H4 (cell line): Measurements from ENCODE around the gene ROR2. TPM values are rescaled to one million over a fixed set of nuclear protein-coding genes. Genes with fewer than 3 reads are reported as not detected.
"Not testable (repeated sequence)": the region's sequence is repeated elsewhere in the genome, so short reads cannot be mapped to it uniquely, and the experiment has no call there.

ENCODE experiments used
- DNase-seq: peaks from one replicate; pipeline ENCODE4 v3.0.0-alpha.2; 2015; ENCODE audit warnings: low spot score
- total RNA-seq: library from RNA; depleted of rRNA; stranded (reverse); fragments of >200 nt; shearing (Covaris generic); gene quantifications from 2 replicates; pipeline ENCODE4 v1.2.3, GENCODE V29; 2014; rRNA removed

Gene ROR2
- 1.5 and 1.8 TPM in 2 replicates for total RNA-seq

- DNase-seq: no peak
Observed at GRCh38 chr9:91949946-91950664, at the start of gene ROR2. Gene ROR2 (minus strand): TSS chr9:91950228.

DNA sequence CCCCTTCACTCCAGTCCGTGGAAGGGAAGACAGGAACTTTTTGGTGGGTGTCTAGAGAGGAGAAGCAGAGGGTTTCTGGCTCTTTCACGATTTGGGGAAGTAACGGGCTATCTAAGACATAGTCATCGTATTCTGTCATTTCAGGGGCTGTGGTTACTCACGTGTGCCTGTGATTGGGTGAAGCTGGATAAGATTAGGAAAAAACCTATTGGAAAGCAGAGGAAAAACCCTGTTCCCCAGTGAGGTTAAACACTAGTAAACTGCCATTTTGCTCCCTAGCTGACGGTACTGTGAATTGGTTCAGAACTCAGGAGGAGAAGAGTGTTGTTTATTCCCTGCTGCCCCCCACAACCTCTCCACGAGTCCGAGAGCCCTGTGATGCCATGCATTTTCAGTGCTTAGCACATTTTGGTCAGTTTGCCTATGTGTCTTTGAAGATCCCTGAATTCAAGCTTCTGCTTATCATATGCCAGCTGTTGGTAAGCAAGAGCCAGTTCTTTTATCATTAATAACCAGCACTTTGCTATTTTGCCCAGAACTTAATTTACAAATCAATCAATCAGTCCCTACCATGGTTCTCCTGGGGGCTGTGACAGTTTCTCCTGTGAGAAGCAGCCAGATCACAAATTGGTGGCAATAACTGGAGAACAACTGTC, 45.1 kb upstream of the ROR2 start:
- DNase-seq: no peak

- no peak for DNase-seq
Observed at GRCh38 chr9:91994422-91994821, 44.4 kb upstream of the ROR2 start.

- no peak for DNase-seq
Observed at GRCh38 chr9:91992461-91993041, 42.5 kb upstream of the ROR2 start.

- no peak for DNase-seq
Observed at GRCh38 chr9:91991721-91992341, 41.8 kb upstream of the ROR2 start.

DNA sequence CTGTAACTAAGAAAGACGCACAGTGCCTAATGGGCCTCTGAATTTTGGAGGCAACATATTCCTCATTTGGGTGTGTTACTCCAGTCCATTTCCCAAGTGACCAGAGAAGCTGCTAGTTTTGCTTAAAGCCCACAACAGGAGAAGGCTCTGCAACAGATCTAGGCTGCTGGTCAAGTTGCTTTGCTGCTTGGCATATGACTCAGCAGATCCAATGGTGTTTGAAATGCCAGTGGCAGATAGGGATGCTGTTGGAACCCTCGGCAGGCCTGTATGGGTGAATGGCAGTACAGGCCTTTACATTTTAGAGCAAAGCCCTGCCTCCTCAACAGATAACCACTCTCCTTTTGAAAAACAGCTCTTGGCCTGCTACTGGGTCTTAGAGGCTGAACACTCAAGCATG, 36.2 kb upstream of the ROR2 start:
- no peak for DNase-seq

GRCh38 chr9:91985692-91986091, 35.7 kb upstream of the ROR2 start:
- DNase-seq: no peak

DNA sequence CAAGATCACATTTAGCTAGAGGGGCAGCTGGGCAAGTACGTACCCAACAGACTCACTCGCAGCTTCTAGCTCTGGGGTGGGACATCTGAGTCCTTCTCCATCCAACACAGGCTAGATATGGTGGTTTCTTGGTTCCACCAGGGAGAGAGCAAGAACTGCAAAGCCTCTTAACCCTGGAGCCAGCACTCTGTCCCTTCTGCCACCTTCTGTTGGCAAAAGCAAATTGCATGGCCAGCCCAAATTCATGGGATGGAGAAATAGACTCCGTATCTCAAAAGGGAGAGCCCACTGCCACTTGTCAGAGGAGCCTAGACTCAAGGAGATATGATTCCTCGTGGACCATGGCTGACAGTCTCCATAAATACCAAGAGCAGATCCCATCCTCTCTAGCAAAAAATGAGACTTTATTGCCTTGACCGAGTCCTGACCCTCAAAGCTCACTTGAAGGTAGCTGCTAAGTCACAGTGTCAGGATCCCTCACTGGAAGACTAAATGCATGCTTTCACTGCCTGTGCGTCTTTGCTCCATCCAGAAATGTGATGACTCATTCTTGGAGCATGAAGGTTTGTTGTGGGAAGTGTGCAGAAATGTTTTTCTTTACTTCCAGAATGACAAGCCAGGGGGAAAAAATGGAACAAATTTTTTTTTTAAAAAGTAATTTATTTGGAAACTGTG, 28.8 kb upstream of the ROR2 start:
- peak; percentile 79 for DNase-seq

DNA sequence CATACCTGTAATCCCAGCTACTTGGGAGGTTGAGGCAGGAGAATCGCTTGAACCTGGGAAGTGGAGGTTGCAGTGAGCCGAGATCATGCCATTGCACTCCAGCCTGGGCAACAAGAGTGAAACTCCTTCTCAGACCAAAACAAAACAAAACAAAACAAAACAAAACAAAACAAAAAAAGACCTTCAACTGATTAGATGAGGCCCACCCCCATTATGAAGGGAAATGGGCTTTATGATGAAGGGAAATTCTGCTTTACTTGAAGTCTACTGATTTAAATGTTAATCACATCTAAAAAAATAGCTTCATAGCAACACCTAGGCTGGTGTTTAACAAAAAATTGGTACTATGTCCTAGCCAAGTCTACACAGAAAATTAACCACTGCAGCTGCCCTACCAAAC, 25.2 kb upstream of the ROR2 start:
- not testable (repeated sequence) for DNase-seq

- no peak for DNase-seq
Observed at GRCh38 chr9:91972711-91973110, 22.7 kb upstream of the ROR2 start.

- no peak for DNase-seq
Observed at GRCh38 chr9:91972076-91972626, 22.1 kb upstream of the ROR2 start.

DNA sequence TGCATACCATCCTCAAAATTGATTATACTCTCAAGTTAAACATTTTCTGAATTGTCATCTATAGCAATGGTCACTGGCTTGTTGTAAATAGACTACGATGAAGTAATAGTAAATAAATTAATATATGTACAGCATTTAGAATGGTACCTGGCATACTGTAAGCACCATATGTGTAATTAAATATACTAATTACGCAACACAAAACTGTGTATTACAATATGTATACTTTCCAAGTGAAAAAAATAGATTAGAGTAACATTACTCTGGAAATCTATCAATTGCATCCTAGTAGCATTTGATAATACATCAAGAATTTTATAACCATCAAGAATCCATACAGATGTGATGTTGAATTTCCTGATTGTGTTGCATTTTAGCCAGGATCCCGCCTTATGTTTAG, 17.2 kb upstream of the ROR2 start:
- DNase-seq: no peak

DNA sequence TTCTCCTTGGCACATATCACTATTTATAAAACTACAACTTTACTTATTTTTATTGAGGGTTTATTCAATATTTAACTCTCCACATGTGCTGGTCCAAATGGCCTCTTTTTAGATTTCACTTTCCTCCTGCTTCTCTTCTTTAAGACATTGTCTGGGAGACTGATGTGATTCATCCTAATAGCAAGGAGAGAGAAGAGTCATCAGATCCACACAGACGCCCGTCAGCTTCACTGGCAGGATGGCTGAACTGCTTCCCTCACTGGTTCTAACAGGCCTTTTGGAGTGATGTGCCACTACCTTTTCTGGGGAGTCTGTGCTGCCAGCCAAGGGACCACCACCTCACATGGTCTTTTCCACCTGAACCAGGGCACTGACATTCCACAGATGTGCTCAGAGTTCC, 16.5 kb upstream of the ROR2 start:
- no peak for DNase-seq

- no peak for DNase-seq
Observed at GRCh38 chr9:91963711-91964240, 13.7 kb upstream of the ROR2 start.

GRCh38 chr9:91960367-91960766, 10.3 kb upstream of the ROR2 start:
- no peak for DNase-seq

- no peak for DNase-seq
Observed at GRCh38 chr9:91958174-91958573, 8.1 kb upstream of the ROR2 start.

GRCh38 chr9:91954841-91955471, 4.9 kb upstream of the ROR2 start:
- peak; percentile 43 for DNase-seq

DNA sequence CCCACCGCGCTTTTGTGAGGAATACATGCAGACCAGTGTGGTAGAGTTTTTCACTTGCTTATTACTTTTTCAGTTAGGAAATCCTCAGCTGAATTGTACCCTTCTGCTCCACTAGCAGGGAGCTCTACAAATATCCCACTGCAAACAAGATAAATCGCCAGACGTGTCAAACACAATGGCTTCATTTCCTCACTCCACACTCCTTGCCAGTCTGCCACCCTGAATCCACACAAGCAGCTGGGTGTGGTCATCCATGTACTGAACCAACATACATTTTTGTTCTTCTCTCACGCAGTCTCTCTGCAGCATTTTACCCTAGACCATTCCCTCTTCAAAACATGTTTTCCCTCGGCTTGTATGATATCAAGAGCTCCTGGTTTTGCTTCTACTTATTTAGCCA, 3.7 kb upstream of the ROR2 start:
- DNase-seq: no peak

DNA sequence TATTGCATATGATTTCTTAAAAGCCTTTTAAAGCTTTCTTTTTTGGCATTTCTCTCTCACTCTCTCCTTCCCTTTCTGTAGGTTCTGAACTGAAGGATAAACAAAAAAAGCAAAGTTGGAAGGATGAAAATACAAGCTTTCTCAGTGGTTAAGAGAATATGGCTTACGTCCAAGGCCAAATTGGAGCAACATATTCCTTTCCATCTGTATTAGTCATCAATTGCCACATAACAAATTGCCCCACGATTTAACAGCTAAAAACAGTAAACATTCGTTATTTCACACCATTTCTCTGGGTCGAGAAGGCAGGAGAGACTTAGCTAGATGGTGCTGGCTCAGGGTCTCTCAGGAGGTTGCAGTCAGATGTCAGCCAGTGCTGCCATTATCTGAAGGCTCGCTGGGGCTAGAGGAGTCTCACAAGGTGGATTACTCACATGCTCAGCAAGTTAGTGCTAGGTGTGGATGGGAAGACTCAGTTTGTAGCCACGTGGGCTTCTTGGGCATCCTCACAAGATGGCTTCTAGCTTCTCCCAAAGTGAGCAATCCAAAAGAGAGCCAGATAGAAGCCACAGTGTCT, 2.0 kb upstream of the ROR2 start:
- no peak for DNase-seq

- DNase-seq: no peak
Observed at GRCh38 chr9:91949392-91949945, 559 bp downstream of the ROR2 start.
